DND-41 (cell line): Measurements from ENCODE around the gene STARD13.

Experiments used
- CTCF ChIP-seq: IDR thresholded peaks from 2 replicates; pipeline ENCODE4 v1.5.1; 2012; ENCODE audit warnings: borderline replicate concordance, low read length, moderate library complexity, mild to moderate bottlenecking; ENCODE audit not compliant: poor library complexity, severe bottlenecking; ENCODE audit errors: extremely low read depth
- EZH2 ChIP-seq: IDR thresholded peaks from 3 replicates; pipeline ENCODE4 v1.6.1; 2012; ENCODE audit warnings: borderline replicate concordance, low read depth, mild to moderate bottlenecking, moderate library complexity, low read length, inconsistent platforms; ENCODE audit not compliant: severe bottlenecking

- TF ChIP-seq CTCF (no peak), EZH2 (no peak)
These were observed 102.8 kb downstream of the STARD13 start for GRCh38 chr13:33182729-33183128.
